HCT116 (cell line): Measurements from ENCODE around the gene EHBP1.

Experiments
- CEBPB ChIP-seq: IDR thresholded peaks from 2 replicates; pipeline ENCODE4 v1.6.1; 2012; ENCODE audit warnings: low read depth
- EGR1 ChIP-seq: IDR thresholded peaks from 2 replicates; pipeline ENCODE4 v1.6.1; 2012; ENCODE audit warnings: low read depth
- EZH2 ChIP-seq: fragments of 200-600 bp; sonication (generic); IDR thresholded peaks from 2 replicates; pipeline ENCODE4 v1.6.1; 2017; ENCODE audit warnings: antibody characterized with exemption, mixed run types
- EZH2phosphoT487 ChIP-seq: fragments of 200-600 bp; IDR thresholded peaks from 2 replicates; pipeline ENCODE4 v1.6.1; 2018; ENCODE audit warnings: antibody characterized with exemption, borderline replicate concordance
- JUND ChIP-seq: IDR thresholded peaks from 2 replicates; pipeline ENCODE4 v1.6.1; 2012
- POLR2A ChIP-seq: IDR thresholded peaks from 2 replicates; pipeline ENCODE4 v1.7.0; 2011; ENCODE audit warnings: borderline replicate concordance; ENCODE audit not compliant: insufficient read depth, insufficient read length; ENCODE audit errors: extremely low read depth
- POLR2AphosphoS5 ChIP-seq: IDR thresholded peaks from 2 replicates; pipeline ENCODE4 v1.6.1; 2011; ENCODE audit warnings: mild to moderate bottlenecking, low read depth, low read length, moderate library complexity
- SIN3A ChIP-seq: IDR thresholded peaks from 2 replicates; pipeline ENCODE4 v1.6.1; 2012; ENCODE audit warnings: low read depth
- SP1 ChIP-seq: IDR thresholded peaks from 2 replicates; pipeline ENCODE4 v1.6.1; 2012; ENCODE audit warnings: low read depth
- TCF7L2 ChIP-seq: IDR thresholded peaks from 2 replicates; pipeline ENCODE4 v1.7.0; 2011; ENCODE audit warnings: borderline replicate concordance, inconsistent platforms; ENCODE audit not compliant: insufficient read depth, insufficient read length; ENCODE audit errors: extremely low read depth
- YY1 ChIP-seq: IDR thresholded peaks from 2 replicates; pipeline ENCODE4 v1.6.1; 2011; ENCODE audit warnings: low read length, low read depth, moderate library complexity, mild to moderate bottlenecking; ENCODE audit not compliant: insufficient replicate concordance; ENCODE audit errors: extremely low read depth
- TF ChIP-seq, protein P1 (sequence below), 3 experiments: fragments of 200-600 bp in 1 of 3; sonication (generic) in 1 of 3; IDR thresholded peaks in 2 of 3; conservative IDR thresholded peaks in 1 of 3; 2 replicates each; pipeline ENCODE4 v1.5.1; 2012 to 2017; ENCODE audit warnings: low read depth in 2 of 3, low read length in 2 of 3, antibody characterized with exemption in 1 of 3, borderline replicate concordance in 1 of 3, control low read depth in 1 of 3, mild to moderate bottlenecking in 1 of 3, mixed read lengths in 1 of 3, mixed run types in 1 of 3, moderate library complexity in 1 of 3; ENCODE audit not compliant: insufficient read depth in 1 of 3
- TF ChIP-seq, protein P2 (sequence below): IDR thresholded peaks from 2 replicates; pipeline ENCODE4 v1.6.1; 2012; ENCODE audit warnings: low read depth
- TF ChIP-seq, protein P3 (sequence below): IDR thresholded peaks from 2 replicates; pipeline ENCODE4 v1.6.1; 2012

DNA sequence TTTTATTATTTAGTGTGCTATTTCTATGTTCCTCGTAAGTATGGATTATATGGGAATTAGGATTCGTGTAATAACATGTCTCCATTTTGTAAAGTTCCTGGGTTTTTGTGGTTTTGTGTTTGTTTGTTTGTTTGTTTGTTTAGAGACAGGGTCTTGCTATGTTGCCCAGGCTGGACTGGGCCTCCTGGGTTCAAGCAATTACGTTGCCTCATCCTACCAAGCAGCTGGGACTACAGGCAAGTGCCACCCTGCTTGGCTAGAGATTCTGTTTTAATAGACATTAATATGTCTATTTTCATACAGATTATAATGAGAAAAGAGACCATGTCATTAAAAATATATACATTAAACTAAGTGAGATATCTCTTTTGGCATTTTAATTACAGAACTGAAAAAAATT, 309.9 kb downstream of the EHBP1 start:
- TF ChIP-seq, protein P1, sequence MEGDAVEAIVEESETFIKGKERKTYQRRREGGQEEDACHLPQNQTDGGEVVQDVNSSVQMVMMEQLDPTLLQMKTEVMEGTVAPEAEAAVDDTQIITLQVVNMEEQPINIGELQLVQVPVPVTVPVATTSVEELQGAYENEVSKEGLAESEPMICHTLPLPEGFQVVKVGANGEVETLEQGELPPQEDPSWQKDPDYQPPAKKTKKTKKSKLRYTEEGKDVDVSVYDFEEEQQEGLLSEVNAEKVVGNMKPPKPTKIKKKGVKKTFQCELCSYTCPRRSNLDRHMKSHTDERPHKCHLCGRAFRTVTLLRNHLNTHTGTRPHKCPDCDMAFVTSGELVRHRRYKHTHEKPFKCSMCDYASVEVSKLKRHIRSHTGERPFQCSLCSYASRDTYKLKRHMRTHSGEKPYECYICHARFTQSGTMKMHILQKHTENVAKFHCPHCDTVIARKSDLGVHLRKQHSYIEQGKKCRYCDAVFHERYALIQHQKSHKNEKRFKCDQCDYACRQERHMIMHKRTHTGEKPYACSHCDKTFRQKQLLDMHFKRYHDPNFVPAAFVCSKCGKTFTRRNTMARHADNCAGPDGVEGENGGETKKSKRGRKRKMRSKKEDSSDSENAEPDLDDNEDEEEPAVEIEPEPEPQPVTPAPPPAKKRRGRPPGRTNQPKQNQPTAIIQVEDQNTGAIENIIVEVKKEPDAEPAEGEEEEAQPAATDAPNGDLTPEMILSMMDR (IDR thresholded peaks at IDR 0.05 in 2 of 3, conservative IDR thresholded peaks at IDR 0.05 in 1 of 3; ENCODE audit: borderline replicate concordance in 1 of 3, insufficient read depth in 1 of 3, low read depth in 2 of 3, low read length in 2 of 3) = no peak
- TF ChIP-seq, protein P2, sequence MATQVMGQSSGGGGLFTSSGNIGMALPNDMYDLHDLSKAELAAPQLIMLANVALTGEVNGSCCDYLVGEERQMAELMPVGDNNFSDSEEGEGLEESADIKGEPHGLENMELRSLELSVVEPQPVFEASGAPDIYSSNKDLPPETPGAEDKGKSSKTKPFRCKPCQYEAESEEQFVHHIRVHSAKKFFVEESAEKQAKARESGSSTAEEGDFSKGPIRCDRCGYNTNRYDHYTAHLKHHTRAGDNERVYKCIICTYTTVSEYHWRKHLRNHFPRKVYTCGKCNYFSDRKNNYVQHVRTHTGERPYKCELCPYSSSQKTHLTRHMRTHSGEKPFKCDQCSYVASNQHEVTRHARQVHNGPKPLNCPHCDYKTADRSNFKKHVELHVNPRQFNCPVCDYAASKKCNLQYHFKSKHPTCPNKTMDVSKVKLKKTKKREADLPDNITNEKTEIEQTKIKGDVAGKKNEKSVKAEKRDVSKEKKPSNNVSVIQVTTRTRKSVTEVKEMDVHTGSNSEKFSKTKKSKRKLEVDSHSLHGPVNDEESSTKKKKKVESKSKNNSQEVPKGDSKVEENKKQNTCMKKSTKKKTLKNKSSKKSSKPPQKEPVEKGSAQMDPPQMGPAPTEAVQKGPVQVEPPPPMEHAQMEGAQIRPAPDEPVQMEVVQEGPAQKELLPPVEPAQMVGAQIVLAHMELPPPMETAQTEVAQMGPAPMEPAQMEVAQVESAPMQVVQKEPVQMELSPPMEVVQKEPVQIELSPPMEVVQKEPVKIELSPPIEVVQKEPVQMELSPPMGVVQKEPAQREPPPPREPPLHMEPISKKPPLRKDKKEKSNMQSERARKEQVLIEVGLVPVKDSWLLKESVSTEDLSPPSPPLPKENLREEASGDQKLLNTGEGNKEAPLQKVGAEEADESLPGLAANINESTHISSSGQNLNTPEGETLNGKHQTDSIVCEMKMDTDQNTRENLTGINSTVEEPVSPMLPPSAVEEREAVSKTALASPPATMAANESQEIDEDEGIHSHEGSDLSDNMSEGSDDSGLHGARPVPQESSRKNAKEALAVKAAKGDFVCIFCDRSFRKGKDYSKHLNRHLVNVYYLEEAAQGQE = no peak
- TF ChIP-seq POLR2A (no peak), EZH2 (no peak), SIN3A (no peak), JUND (no peak), TCF7L2 (no peak), CEBPB (no peak), EGR1 (no peak), SP1 (no peak), YY1 (no peak), EZH2phosphoT487 (no peak), POLR2AphosphoS5 (no peak)
- TF ChIP-seq, protein P3, sequence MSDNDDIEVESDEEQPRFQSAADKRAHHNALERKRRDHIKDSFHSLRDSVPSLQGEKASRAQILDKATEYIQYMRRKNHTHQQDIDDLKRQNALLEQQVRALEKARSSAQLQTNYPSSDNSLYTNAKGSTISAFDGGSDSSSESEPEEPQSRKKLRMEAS = no peak
